GM12864 (cell line): ENCODE results near the gene ZNF462.

Experiments used
- DNase-seq: peaks from one replicate; pipeline ENCODE4 v3.0.0-alpha.2; 2011; ENCODE audit warnings: low read depth
- H3K4me3 ChIP-seq: 2 replicates; pipeline ENCODE4 v1.5.1; 2011; ENCODE audit warnings: mild to moderate bottlenecking, low read depth, low read length, control low read depth
- TF ChIP-seq, protein P1 (sequence below): IDR thresholded peaks from 2 replicates; pipeline ENCODE4 v1.5.1; 2011; ENCODE audit warnings: low read depth, mild to moderate bottlenecking, moderate library complexity, low read length, control low read depth, inconsistent platforms; ENCODE audit errors: missing control alignments

The ZNF462 gene

DNA sequence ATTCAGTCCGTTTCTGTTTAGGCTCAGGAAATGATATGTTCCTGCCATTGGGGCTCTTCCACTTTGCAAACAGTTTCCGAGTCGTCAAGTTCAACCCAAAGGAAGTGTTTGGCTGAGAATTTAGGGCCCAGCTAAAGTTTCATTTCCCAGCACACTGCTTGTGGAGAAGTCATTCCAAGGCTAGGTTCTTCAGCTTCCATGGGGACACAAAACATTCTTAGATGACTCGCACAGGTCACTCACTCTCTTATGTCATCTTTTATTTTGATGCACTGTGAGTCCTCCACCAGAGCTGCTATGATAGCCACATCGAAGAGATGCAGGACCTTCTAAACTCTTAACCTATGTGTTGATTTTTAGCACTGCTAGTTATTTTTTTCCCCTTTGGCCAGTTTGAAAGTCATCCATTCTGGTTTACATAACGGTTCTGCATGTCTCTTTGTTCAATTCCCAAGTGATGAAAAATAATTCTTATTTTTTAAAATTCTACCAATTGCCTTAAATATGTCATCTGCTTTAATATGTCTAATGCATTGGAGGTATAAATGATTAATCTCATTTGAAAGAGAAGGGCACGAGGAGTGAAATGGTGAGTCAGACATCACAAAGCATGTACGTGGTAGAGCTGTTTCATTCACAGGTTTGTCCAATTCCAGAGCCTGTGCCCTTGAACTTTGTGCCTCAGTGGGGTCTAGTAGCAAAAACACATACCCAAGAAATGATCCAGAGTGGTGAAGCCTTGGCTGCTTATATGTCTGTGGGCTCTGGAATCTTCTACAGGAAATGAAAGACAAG is 84.3 kb downstream of the ZNF462 start:
- H3K4me3 ChIP-seq = no peak overlapping the region
- DNase-seq = no peak
- TF ChIP-seq, protein P1, sequence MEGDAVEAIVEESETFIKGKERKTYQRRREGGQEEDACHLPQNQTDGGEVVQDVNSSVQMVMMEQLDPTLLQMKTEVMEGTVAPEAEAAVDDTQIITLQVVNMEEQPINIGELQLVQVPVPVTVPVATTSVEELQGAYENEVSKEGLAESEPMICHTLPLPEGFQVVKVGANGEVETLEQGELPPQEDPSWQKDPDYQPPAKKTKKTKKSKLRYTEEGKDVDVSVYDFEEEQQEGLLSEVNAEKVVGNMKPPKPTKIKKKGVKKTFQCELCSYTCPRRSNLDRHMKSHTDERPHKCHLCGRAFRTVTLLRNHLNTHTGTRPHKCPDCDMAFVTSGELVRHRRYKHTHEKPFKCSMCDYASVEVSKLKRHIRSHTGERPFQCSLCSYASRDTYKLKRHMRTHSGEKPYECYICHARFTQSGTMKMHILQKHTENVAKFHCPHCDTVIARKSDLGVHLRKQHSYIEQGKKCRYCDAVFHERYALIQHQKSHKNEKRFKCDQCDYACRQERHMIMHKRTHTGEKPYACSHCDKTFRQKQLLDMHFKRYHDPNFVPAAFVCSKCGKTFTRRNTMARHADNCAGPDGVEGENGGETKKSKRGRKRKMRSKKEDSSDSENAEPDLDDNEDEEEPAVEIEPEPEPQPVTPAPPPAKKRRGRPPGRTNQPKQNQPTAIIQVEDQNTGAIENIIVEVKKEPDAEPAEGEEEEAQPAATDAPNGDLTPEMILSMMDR = no peak

DNA sequence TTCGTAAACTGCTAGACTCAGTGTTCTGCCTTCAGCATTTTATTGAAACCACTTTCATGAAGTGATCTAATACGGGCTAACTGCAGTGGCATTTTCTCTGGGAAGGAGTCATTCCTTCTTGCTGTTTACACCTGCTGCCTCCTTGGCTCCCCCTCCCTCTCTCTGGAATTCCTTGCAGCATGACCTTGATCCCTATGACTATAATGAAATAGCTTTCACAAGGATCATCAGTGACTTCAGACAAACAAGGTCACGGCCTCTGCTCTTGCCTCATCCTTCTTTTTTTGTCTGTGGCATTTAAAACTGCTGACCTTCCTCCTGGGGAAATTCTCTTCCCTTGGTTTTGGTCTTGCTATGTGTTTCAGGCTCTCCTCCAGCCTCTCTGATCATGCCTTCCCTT is 90.2 kb downstream of the ZNF462 start:
- DNase-seq = no peak
- H3K4me3 ChIP-seq = no peak overlapping the region

DNA sequence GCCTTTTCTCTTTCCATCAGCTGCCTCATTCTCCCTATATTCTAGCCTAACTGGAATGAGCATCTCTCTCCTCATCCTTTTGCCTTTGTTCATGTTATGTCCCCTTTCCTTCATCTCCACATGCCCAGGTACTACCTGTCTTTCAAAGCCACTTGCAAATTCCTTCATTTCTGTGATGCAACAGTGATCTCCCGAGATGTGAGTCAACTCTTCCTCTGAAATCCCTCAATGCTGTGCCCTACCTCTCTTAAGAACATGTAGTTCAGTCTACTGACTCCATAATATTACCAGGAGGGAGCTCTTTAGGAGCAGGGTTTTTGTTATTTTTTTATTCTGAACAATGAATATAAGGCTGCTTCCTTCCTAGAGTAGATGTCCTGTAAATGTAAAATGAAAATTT is 91.6 kb downstream of the ZNF462 start:
- TF ChIP-seq, protein P1 = no peak
- DNase-seq = no peak
- H3K4me3 ChIP-seq = no peak overlapping the region

More for the DNA sequence above, 90.2 kb downstream of the ZNF462 start:
- TF ChIP-seq, protein P1 = no peak

DNA sequence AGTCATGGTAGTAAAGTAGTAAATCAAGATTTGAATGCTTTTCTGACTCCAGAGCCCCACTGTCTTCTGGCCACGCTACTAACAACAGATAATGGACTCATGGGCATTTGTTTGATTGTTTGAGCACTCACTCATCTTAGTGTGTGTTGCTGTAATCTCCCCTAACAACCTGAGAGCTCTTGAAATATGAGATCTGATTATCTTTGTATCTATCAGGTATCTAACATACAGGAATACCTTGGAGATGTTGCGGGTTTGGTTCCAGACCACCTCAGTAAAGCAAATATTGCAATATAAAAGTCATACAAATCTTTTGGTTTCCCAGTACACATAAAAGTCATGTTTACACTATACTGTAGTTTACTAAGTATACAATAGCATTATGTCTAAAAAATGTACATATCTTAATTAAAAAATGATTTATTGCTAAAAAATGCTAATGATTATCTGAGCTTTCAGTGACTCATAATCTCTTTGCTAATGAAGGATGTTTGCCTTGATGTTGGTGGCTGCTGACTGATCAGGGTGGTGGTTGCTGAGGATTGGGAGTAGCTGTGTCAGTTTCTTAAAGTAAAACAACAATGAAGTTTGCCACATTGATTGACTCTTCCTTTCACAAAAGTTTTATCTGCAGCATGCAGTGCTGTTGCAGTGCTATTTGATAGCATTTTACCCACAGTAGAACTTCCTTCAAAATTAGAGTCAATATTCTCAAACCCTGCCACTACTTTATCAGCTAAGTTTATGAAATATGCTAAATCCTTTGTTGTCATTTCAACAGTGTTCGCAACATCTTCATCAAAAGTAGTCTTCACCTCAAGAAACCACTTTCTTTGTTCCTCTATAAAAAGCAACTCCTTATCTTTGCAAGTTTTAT is 92.2 kb downstream of the ZNF462 start:
- no peak for DNase-seq
- TF ChIP-seq, protein P1 = no peak
- no peak overlapping the region for H3K4me3 ChIP-seq

DNA sequence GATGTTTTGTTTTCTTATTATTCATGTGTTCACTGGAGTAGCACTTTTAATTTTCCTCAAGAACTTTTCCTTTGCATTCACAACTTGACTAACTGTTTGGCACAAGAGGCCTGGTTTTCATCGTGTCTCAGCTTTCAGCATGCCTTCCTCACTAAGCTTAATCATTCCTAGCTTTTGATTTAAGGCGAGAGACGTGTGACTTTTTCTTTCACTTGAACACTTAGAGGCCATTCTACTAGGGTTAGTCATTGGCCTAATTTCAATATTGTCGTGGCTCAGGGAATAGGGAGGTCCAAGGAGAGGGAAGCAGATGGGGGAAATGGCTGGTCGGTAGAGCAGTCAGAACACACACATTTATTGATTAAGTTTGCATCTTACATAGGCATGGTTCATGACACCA is 94.0 kb downstream of the ZNF462 start:
- H3K4me3 ChIP-seq = no peak overlapping the region
- TF ChIP-seq, protein P1 = no peak
- no peak for DNase-seq

DNA sequence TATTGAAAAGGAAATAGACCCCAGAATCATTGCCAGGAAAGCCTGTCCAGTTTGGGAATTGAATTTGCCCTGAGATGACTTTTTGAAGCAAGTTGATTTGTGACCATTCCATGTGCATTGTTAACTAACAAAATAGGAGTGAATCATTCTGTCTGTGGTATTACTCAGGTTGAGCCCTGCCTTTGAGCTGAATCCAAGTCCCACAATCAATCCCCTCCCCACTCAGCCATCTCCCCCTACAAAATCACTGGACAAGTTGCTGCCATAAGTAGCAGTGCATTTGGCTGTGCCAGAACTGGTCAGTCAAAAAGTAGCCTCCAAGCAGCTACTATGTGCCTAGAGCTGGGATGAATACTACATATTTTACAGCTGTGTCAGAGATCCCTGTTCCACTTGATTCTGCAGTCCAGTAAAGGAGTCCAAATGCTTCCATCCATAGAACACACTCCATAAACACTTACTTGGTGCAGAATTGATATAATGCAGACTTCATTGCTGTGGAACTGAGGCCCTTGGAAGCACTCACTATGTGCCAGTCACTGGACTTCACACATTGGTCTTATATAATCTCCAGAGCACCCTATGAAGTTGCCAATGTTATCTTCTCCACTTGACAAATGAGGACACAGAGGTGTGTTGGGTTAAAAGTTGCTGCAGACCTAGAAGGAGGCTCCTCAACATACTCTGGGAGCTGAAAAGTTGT is 96.1 kb downstream of the ZNF462 start:
- no peak overlapping the region for H3K4me3 ChIP-seq
- DNase-seq = no peak
- TF ChIP-seq, protein P1 = no peak
